NCI-H2227 (cell line): Measurements from ENCODE around the gene HLA-DOA.

Source experiments
- DNase-seq: peaks from one replicate; lab custom pipeline; 2025; ENCODE audit not compliant: unreplicated experiment; lab: John Stamatoyannopoulos, UW

HLA-DOA gene

DNA sequence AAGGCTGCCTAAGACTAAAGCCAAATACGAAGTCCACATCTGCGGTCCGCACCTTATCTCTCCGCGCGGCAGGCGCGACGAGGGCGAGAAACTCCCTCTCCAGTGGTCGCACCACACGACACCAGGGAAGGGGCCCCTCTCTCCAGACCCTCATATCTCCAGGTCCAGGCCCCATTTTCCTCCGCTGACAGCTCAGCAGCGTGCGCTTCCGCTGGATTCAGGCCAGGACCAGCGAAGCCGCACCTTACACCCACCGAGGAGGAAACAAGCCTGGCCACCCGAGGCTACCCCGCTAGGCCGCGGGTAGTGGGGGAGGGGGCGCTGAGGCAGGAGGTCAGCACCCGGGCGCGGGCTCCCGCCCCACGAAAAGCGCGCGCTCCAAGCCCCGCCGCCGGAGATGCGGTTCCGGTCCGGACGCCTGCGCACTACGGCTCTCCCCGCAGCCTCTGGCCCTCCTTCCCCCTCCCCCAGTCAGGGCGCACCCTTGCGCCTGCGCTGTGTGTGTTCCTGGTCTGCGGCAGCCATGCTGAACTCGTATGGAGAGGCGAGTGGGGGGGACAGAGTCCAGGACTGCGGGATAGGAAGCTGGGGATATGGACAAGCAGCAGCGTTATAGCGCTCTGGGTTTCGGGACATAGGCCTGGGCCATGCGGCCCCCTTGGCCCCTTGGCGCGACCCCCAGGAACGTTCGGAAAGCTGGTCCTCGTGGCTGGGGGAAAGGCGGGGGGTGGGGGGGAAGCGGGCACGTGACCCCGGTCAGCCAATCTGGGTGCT lies 41.1 kb downstream of the HLA-DOA start, which contains the start of gene BRD2:
TSS of gene BRD2 (plus strand) at position 502 of the 774 bp plus-strand sequence. CDS start 4,305 bp downstream, outside the sequence.
- DNase-seq: peak; percentile 97

DNA sequence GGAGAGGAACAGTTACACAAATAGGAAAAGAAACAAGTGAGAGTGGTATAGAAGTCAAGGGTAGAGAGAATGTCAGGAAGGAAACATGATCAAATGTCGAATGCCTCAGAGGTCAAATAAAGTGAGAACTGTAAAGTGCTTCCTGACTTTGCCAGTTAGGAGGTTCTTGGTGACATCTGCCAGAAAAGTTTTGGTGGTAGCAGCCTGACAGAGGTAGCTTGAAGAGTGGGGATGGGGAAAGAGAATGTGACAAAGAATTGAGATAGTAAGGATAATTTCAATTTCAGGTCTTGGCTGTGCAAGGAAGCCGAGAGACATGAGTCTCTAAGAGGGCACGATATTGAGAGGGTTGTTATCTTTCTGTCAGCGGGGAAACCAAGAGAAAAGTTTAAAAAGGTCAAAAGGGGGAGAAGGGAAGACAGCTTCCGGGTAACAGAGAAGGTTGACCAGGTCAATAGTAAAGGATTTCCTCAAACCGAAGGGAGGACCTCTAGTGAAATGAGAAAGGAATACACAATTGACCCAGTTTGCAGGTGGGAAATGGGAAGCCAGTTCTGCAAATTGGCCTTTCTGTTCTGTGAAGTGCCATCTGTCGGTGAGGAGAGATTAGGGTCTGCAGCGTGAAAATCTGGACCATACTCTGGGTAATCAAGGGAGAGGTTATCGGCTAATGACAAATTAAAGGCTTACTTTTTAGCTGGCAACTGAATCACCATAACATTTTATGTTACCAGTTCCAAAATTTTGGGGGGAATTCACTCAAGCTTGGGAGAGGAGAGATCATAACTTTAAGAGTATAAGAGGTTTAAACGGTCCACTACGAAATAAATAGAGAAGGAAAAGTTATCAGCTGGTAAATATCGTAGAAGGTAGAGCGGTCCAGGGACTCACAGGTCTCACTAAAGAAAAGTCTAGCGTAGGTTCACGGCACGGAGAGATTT lies 42.0 kb downstream of the HLA-DOA start:
- DNase-seq: peak; percentile 61

DNA sequence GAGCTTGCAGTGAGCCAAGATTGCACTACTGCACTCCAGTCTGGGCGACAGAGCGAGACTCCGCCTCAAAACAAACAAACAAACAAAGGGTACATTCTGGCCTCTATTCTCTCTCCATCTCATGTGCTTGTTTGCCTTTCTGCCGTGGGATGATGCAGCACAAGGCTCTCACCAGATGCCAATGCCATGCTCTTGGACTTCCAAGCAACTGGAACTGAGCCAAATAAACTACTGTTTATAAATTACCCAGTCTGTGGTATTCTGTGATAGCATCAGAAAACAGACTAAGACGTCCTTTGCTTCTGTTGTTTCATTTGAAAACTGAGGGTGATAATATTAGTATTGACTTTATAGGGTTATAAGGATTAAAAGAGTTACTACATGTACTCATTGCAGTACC lies 44.6 kb downstream of the HLA-DOA start:
- no peak for DNase-seq

DNA sequence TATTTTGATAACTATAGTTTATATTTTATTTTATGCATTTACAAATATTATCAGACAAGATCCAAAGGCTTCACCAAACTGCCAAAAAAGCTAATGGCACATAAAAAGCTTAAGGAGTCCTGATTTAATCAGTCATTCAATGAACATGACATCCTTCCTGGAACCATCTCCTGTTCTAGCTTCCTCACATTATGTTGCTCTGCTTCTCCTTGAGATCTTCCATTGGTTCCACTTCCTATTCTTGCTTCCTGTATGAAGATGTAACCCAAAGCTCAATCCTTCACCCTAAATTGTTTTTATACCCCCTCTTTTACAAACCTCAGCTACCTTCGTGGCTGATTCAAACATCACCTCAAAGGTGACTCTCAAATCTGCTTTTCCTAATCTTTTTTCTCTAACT lies 45.5 kb downstream of the HLA-DOA start:
- no peak for DNase-seq

DNA sequence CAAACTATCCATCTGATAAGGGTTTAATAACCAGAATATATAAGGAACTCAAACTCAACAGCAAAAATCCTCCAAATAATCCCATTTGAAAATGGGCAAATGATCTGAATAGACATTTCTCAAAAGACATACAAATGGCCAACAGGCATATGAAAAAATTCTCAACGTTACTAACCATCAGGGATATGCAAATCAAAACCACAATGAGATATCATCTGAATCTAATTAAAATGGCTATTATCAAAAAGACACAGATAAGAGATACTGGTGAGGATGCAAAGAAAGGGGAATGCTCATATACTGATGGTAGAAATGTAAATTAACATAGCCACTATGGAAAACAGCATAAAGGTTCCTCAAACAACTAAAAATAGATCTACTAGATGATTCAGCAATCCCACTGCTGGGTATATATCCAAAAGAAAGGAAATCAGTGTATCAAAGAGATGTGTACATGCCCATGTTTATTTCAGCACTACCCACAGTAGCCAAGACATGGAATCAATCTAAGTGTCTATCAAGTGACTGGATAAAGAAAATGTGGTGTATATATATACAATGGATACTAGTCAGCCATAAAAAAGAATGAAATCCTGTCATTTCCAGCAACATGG lies 47.1 kb downstream of the HLA-DOA start:
- DNase-seq: no peak

DNA sequence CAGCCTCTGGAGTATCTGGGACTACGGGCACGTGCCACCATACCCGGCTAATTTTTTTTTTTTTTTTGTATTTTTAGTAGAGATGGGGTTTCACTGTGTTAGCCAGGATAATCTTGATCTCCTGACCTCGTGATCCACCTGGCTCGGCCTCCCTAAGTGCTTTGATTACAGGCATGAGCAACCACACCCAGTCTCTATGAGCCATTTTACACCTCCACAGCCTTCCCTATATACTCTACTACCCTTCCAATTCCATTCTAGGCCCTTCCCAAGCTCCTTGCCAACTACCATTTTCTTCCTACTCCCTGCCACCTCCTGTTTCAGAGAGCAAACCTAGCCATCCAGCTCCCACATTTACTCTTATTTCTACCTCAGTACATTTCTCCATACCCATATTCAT lies 48.8 kb downstream of the HLA-DOA start:
- DNase-seq: no peak

DNA sequence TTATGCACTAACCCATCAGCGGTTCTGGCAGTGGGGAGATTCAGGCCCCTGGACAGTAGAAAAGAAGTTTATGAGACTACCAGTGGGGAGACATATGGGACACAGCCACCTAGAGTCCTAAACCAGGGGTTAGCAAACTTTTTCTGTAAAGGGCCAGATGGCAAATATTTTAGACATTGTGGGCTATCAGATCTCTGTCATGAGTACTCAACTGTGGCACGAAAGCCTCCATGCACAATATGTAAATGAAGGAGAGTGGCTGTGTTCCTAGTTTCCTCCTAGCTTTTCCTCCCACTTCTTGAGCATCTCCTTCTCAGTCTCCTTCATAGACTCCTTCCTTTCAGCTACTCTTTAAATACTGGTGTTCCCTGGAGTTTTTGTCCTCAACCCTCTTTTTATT lies 53.2 kb downstream of the HLA-DOA start:
- DNase-seq: no peak

DNA sequence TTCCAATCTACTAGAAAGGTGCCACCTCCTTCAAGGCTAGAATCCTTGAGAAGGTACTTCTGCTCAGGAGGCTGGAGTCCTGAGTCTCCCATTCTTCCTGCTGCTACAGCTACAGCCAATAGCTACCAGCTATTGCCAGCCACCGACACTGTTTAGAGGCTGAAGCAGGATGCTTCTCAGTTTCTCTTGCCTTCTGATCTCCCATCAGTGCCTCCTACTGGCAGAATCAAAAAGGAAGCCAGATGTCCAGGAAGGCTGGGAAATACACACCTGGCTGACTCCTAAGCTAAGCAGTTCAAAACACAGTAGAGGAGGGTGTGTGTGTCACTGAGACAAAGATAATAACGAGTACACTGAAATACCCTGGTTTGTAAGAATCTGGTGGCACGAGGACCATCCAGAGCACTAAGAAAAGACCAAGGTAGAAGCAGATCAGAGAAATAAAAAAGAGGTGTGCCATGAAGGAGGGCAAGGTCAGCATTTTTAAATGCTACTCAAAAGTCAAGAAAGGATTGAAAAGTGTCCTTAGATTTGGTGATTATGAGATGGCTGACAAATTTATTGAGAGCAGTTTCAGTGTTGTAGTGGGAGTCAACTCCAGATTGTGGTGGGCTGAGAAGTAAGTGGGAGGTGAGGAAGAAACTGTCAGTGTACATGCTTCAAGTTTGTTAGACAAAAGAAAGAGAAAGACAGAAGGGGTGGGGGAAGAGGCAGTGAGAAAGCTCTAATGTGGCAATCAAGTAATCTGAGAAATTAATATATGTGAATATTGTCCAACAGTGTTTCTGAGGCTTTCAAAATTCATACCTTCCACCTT lies 54.2 kb downstream of the HLA-DOA start:
- DNase-seq: peak; percentile 45

DNA sequence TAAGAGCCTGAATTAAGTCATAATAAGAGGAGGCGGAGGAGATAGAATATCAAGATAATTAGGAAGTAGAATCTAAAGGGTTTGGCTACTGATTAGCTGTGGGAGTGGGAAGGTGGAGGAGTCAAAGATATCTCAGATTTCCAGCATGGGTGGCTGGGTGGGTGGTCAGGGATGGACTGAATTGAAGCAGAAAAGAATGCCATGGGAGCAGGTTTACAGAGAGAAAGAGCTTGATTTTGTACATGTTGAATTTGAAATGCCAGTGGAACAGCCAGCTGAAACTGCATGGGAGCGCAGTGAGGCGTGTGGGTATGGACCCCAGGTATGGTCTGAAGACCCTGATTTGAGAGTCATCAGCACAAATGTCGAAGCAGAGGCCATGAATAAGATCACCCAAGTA lies 55.1 kb downstream of the HLA-DOA start:
- DNase-seq: no peak
